Fibroblast of skin of scalp (primary cell): ENCODE measurements around the gene FST.

Source experiments
- DNase-seq: peaks from one replicate; pipeline ENCODE4 v3.0.0-alpha.2; 2013

The FST gene

GRCh38 chr5:53520813-53521212 lies 40.4 kb downstream of the FST start:
- DNase-seq: no peak
